PC-9 (cell line): ENCODE data around the gene GRM1. TPM values are rescaled to one million over a fixed set of nuclear protein-coding genes. Genes with fewer than 3 reads are reported as not detected.

Experiments
- BruUV-seq: library from RNA; stranded (reverse); fragments of 400-500 nt; replicated peaks from 2 replicates; lab custom pipeline; 2021; lab: Mats Ljungman, UMichigan
- CTCF ChIA-PET: fragments of 300-600 bp; sonication (Branson Sonifier 250); formaldehyde crosslinking; loops from one replicate; lab custom pipeline; 2022; ENCODE audit warnings: antibody characterized with exemption; lab: Charles Lee
- POLR2A ChIA-PET: fragments of 300-600 bp; sonication (Branson Sonifier 250); formaldehyde crosslinking; loops from one replicate; lab custom pipeline; 2022; ENCODE audit warnings: antibody characterized with exemption; ENCODE audit not compliant: unreplicated experiment; lab: Charles Lee
- DNase-seq, 2 experiments: peaks; one replicate each; pipeline versions ENCODE4 v3.0.0 to v3.0.0-alpha.2; 2015 to 2022; ENCODE audit warnings: mixed read lengths in 1 of 2
- H2AFZ ChIP-seq: fragments of 200-600 bp; sonication (generic); 2 replicates; pipeline ENCODE4 v1.8.1; 2017; ENCODE audit warnings: antibody characterized with exemption
- H3F3A ChIP-seq: fragments of 200-600 bp; sonication (generic); 2 replicates; pipeline ENCODE4 v1.8.1; 2017; ENCODE audit warnings: antibody characterized with exemption, mild to moderate bottlenecking, low read depth; ENCODE audit not compliant: insufficient read depth
- H3K27ac ChIP-seq: fragments of 200-600 bp; sonication (generic); 2 replicates; pipeline ENCODE4 v1.6.1; 2016; ENCODE audit warnings: mixed run types
- H3K27me3 ChIP-seq: fragments of 200-600 bp; sonication (generic); 2 replicates; pipeline ENCODE4 v1.6.1; 2016; ENCODE audit warnings: low read depth, mixed run types; ENCODE audit not compliant: insufficient read depth
- H3K36me3 ChIP-seq: fragments of 200-600 bp; sonication (generic); 2 replicates; pipeline ENCODE4 v1.6.1; 2016; ENCODE audit warnings: low read depth, mixed run types
- H3K4me1 ChIP-seq: fragments of 200-600 bp; sonication (generic); replicated peaks from 2 replicates; pipeline ENCODE4 v1.6.1; 2016; ENCODE audit warnings: mixed run types; ENCODE audit not compliant: insufficient read depth
- H3K4me2 ChIP-seq: fragments of 200-600 bp; sonication (generic); 2 replicates; pipeline ENCODE4 v1.6.1; 2017; ENCODE audit warnings: mixed run types
- H3K4me3 ChIP-seq: fragments of 200-600 bp; sonication (generic); 2 replicates; pipeline ENCODE4 v1.6.1; 2016; ENCODE audit warnings: mixed run types
- H3K79me2 ChIP-seq: fragments of 200-600 bp; sonication (generic); 2 replicates; pipeline ENCODE4 v1.6.1; 2017; ENCODE audit warnings: low read depth, mixed run types
- H3K9me2 ChIP-seq: fragments of 200-600 bp; sonication (generic); 2 replicates; pipeline ENCODE4 v1.8.1; 2017; ENCODE audit warnings: mild to moderate bottlenecking; ENCODE audit not compliant: insufficient read depth
- H3K9me3 ChIP-seq: fragments of 200-600 bp; sonication (generic); 2 replicates; pipeline ENCODE4 v1.8.1; 2016; ENCODE audit warnings: low read depth; ENCODE audit not compliant: insufficient read depth
- H4K20me1 ChIP-seq: fragments of 200-600 bp; sonication (generic); 2 replicates; pipeline ENCODE4 v1.8.1; 2017; ENCODE audit not compliant: insufficient read depth
- CTCF ChIP-seq: fragments of 200-600 bp; sonication (generic); conservative IDR thresholded peaks from 2 replicates; pipeline ENCODE4 v1.6.1; 2017; ENCODE audit warnings: mixed run types, antibody characterized with exemption, mild to moderate bottlenecking, moderate library complexity
- EZH2 ChIP-seq: fragments of 200-600 bp; sonication (generic); IDR thresholded peaks from 2 replicates; pipeline ENCODE4 v1.8.0; 2017; ENCODE audit warnings: antibody characterized with exemption, low read depth
- intact Hi-C: fragments of 100-400 bp; cut with micrococcal nuclease; formaldehyde crosslinking; loops from one replicate; pipeline ENCODE4 v1.10.0; 2022; ENCODE audit not compliant: unreplicated experiment
- total RNA-seq: library from RNA; stranded (reverse); gene quantifications from 2 replicates; pipeline ENCODE4 v1.2.3, GENCODE V29; 2021

The GRM1 gene
- total RNA-seq, 1 experiment from 2014 or later: 0.26 TPM

GRCh38 chr6:146111881-146112450 is 83.1 kb downstream of the GRM1 start:
- no peak overlapping the region for H3K4me3 ChIP-seq
- no peaks in the 10 kb centered on the region for H3K9me2 ChIP-seq
- no peaks in the 10 kb centered on the region for H3K36me3 ChIP-seq
- intact Hi-C loops: no loop called here
- H3K9me3 ChIP-seq: no peaks in the 10 kb centered on the region
- H3K4me1 ChIP-seq: no peaks in the 10 kb centered on the region
- H3K27ac ChIP-seq: no peak overlapping the region
- DNase-seq: no peak
- no TSS peak for BruUV-seq
- H4K20me1 ChIP-seq: no peaks in the 10 kb centered on the region
- no peak overlapping the region for H2AFZ ChIP-seq
- H3K27me3 ChIP-seq: no peaks in the 10 kb centered on the region
- no peak for TF ChIP-seq CTCF
- no peak for TF ChIP-seq EZH2
- H3K4me2 ChIP-seq: no peak overlapping the region
- H3F3A ChIP-seq: no peaks in the 10 kb centered on the region
- ChIA-PET POLR2A (no interaction called here), CTCF (no interaction called here)
- H3K79me2 ChIP-seq: no peaks in the 10 kb centered on the region

GRCh38 chr6:146113084-146113623 is 84.3 kb downstream of the GRM1 start:
- Histone ChIP-seq H3K4me3 (no peak overlapping the region), H4K20me1 (no peaks in the 10 kb centered on the region), H2AFZ (no peak overlapping the region), H3K9me3 (no peaks in the 10 kb centered on the region), H3K79me2 (no peaks in the 10 kb centered on the region), H3K27ac (no peak overlapping the region), H3K4me1 (no peaks in the 10 kb centered on the region), H3F3A (no peaks in the 10 kb centered on the region), H3K27me3 (no peaks in the 10 kb centered on the region), H3K9me2 (no peaks in the 10 kb centered on the region), H3K36me3 (no peaks in the 10 kb centered on the region), H3K4me2 (no peak overlapping the region)
- CTCF ChIA-PET: no interaction called here
- POLR2A ChIA-PET: no interaction called here
- DNase-seq: no peak
- BruUV-seq: no TSS peak
- TF ChIP-seq EZH2 (no peak), CTCF (no peak)
- intact Hi-C loops: no loop called here

GRCh38 chr6:146123616-146124015 is 94.8 kb downstream of the GRM1 start:
- no TSS peak for BruUV-seq
- POLR2A ChIA-PET: no interaction called here

More at GRCh38 chr6:146123616-146124015, 94.8 kb downstream of the GRM1 start:
- no peak overlapping the region for H3K27ac ChIP-seq
- TF ChIP-seq EZH2 (no peak), CTCF (no peak)
- no peaks in the 10 kb centered on the region for H3K27me3 ChIP-seq
- H3K4me1 ChIP-seq: no peaks in the 10 kb centered on the region
- no peaks in the 10 kb centered on the region for H3K36me3 ChIP-seq
- CTCF ChIA-PET: no interaction called here
- intact Hi-C loops: no loop called here
- H2AFZ ChIP-seq: no peak overlapping the region
- H3K4me2 ChIP-seq: no peak overlapping the region
- no peak overlapping the region for H3K4me3 ChIP-seq
- H3K79me2 ChIP-seq: no peaks in the 10 kb centered on the region
- no peaks in the 10 kb centered on the region for H4K20me1 ChIP-seq
- no peak for DNase-seq
- H3K9me2 ChIP-seq: no peaks in the 10 kb centered on the region
- H3F3A ChIP-seq: no peaks in the 10 kb centered on the region
- no peaks in the 10 kb centered on the region for H3K9me3 ChIP-seq
